22Rv1 (cell line): ENCODE results near the gene POGZ.
"Not testable (repeated sequence)": the region's sequence is repeated elsewhere in the genome, so short reads cannot be mapped to it uniquely, and the experiment has no call there.

Experiments
- H3K27ac ChIP-seq: fragments of 450-650 bp; 2 replicates; pipeline ENCODE4 v1.5.1; 2017
- CTCF ChIP-seq: fragments of 450-650 bp; IDR thresholded peaks from 2 replicates; pipeline ENCODE4 v1.5.1; 2017; ENCODE audit warnings: mild to moderate bottlenecking
- ZFX ChIP-seq: fragments of 450-650 bp; IDR thresholded peaks from 2 replicates; pipeline ENCODE4 v1.6.1; 2017; ENCODE audit warnings: antibody characterized with exemption, borderline replicate concordance

POGZ gene

GRCh38 chr1:151443846-151444782, 15.2 kb downstream of the POGZ start:
- H3K27ac ChIP-seq, result peak overlapping the region; percentile 22; the same call in 1 of the 2 replicates
- TF ChIP-seq CTCF, result peak; percentile 95
- TF ChIP-seq ZFX, result no peak

GRCh38 chr1:151437396-151437795, 21.9 kb downstream of the POGZ start:
- not testable (repeated sequence) for H3K27ac ChIP-seq

GRCh38 chr1:151436985-151437384, 22.3 kb downstream of the POGZ start:
- no peak overlapping the region for H3K27ac ChIP-seq
- TF ChIP-seq CTCF (no peak), ZFX (no peak)

- no peak for TF ChIP-seq ZFX
- TF ChIP-seq CTCF, result no peak
- H3K27ac ChIP-seq, result no peak overlapping the region
Observed at GRCh38 chr1:151435174-151435573, 24.1 kb downstream of the POGZ start.

- H3K27ac ChIP-seq, result not testable (repeated sequence)
Observed at GRCh38 chr1:151433827-151434226, 25.5 kb downstream of the POGZ start.

- TF ChIP-seq CTCF (no peak), ZFX (no peak)
- H3K27ac ChIP-seq, result no peak overlapping the region
Observed at GRCh38 chr1:151428068-151428467, 31.2 kb downstream of the POGZ start.

GRCh38 chr1:151425103-151425502, 34.2 kb downstream of the POGZ start:
- no peak overlapping the region for H3K27ac ChIP-seq
- no peak for TF ChIP-seq ZFX

- no peak for TF ChIP-seq CTCF
- TF ChIP-seq ZFX, result no peak
- no peak overlapping the region for H3K27ac ChIP-seq
Observed at GRCh38 chr1:151419819-151420218, 39.5 kb downstream of the POGZ start.

GRCh38 chr1:151418081-151418480, 41.2 kb downstream of the POGZ start:
- TF ChIP-seq ZFX, result no peak
- H3K27ac ChIP-seq, result no peak overlapping the region

- no peak overlapping the region for H3K27ac ChIP-seq
- no peak for TF ChIP-seq ZFX
- TF ChIP-seq CTCF, result no peak
Observed at GRCh38 chr1:151416231-151416630, 43.1 kb downstream of the POGZ start.
